ENCODE data around the gene CNPPD1. TPM values are rescaled to one million over a fixed set of nuclear protein-coding genes. Genes with fewer than 3 reads are reported as not detected.

The CNPPD1 gene
- 31.2 TPM for total RNA-seq

GRCh38 chr2:219176818-219177551 lies at the start of gene CNPPD1:
TSS of gene CNPPD1 (minus strand) at chr2:219176925. CDS start at chr2:219176828, 97 bp downstream.
- DNase-seq (ENCODE audit: low spot score) (peak; percentile 92), ATAC-seq (peak; percentile 87)

DNA sequence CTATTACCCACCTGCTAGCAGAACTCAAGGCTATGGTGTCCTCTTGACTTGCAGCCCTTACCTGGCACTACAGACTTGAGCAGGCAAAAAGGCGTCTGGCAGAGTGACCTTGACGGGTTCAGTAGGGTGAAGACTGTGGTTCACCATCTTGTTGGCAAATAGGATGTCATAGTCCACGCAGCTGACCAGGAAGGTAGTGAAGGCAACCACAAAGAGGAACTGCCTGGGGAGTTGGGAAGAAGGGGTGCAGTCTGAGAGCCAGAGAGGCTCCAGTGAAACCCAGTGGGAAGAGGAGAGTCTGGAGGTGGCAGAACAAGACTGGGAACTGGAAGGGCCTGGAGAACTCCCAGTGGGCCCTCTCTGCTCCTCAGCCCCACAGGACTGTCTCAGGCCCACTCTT lies 48.6 kb upstream of the CNPPD1 start:
- ATAC-seq: no peak
- no peak for DNase-seq (ENCODE audit: low spot score)

DNA sequence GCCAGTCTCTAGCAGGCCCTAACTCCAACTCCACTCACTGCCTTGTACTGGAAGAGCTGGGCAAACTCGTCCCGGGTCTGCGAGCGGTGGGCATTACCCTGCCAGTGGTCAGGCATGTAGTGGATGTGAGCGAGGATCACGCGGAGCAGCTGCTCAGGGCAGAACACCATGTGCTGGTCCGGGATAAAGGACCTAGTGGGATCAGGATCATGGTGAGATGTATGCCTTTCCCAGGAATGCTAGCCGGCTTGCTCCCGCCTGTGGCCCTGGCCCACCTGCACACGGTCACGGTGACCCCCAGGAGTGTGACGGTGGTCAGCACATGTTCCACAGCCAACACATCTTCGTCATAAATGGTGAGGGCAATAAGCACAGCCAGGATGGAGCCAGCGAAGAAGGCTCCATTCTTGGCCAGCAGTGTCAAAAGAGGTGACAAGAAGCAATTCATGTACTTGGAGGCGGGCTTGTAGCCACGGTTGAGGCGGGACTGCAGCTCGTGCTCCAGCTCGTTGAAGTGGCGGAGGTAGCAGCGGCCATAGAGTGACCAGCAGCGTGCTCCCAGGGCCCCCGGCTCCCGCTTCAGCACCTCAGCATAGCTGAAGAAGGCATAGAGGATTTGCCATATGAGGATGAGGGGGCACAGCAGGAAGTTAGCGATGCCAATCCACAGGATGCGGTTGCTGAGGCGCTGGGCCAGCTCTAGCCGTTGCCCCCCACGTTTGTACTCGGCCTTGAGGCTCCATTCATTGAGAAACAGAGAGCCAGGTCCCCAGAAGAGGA lies 47.3 kb upstream of the CNPPD1 start:
- DNase-seq (ENCODE audit: low spot score): no peak
- ATAC-seq: no peak

DNA sequence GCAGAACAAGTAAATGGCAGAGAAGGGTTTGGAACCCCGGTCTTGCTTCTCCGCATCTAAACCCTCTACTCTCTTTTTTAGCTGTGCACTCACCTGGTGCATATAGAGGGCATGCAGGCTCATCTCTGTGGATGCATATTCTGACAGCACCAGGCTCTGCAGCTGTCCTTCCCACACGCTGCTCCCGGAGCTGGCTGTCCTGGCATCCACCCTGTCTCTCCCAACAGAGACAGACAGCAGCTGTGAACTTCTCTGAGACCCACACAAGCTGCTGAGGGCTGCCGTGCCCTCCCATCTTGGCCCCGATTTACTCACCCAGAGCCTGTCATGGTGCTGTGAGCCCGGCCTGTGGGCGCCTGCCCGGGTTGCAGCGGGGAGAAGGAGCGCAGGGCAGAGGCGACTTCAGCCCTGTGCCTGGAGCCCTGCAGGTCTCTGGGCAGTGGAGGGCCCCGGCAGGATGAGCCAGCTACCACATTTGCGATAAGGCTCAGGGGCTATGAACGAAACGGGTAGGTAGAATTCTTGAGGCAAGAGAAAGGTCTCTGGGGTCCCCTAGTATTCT lies 45.3 kb upstream of the CNPPD1 start:
- ATAC-seq (no peak), DNase-seq (ENCODE audit: low spot score) (no peak)

DNA sequence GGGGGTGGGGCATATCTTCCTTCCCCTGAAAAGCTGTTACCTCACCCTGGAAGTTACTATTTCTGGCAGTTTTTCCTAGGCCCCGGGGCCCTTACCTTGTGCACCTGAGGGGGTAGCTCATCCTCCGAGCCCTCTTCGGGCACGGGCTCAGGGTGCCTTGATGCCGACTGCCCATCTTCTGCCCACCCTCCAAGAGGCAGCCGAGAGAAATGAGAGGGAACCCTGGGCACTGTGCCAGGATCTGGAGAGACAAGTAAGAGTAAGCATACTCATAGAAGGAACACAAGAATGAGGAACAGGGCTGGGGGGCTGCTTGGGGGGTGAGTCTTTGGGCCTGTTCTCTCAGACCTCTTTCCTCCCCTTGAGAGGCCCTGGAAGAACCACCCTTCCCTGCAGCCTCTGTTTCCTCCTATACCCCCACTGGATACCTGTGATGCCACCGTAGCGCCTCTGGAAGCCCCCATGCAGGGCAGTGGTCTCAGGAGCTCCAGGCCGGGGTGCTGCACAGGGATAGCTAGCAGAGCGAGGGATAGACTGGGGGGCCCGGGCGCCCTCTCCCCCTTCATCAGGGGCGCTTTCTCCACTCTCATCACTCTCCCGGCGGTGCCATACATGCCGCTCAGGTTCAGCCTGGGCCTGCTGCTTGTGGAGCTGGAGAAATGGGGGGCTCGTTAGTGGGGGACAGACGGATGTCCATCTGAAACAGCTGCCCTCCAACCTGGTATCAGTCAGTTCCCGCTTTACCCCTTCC lies 44.1 kb upstream of the CNPPD1 start:
- DNase-seq (ENCODE audit: low spot score) (no peak), ATAC-seq (no peak)

DNA sequence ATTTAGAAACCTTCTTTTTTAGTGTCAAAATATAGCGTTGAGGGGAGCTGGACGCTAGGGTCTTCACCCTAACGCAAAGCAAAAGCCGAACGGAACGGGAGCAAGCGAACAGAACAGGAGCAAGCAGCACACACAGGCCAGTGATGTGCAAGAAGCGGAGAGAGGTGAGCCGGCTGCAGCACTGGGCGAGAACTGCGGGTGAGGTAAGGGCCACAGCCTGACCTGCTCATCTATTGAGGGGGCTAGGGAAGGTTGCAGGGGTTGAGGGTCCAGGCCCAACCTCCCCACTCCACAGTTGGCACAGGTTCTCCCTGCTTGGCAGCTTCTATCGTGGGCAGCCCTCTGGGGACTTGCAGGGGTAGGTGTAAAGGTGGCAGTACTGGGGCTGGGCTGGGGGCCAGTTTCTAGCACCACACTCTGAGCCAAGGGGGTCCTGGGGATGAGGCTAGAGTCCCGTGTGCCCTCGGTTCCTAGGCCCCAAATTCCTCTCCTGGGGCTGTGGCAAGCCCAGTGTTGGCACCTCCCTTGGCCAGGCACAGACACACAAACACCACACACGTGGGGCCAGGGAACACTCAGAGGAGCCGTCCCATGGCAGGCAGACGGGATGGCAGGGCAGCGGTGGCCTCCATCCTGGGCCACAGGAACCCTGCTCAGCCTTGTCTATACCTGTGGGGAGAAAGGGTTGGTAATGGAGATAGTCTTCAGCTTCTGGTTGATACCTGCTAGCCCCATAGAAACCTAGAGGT lies 43.2 kb upstream of the CNPPD1 start:
- ATAC-seq (no peak), DNase-seq (ENCODE audit: low spot score) (no peak)

DNA sequence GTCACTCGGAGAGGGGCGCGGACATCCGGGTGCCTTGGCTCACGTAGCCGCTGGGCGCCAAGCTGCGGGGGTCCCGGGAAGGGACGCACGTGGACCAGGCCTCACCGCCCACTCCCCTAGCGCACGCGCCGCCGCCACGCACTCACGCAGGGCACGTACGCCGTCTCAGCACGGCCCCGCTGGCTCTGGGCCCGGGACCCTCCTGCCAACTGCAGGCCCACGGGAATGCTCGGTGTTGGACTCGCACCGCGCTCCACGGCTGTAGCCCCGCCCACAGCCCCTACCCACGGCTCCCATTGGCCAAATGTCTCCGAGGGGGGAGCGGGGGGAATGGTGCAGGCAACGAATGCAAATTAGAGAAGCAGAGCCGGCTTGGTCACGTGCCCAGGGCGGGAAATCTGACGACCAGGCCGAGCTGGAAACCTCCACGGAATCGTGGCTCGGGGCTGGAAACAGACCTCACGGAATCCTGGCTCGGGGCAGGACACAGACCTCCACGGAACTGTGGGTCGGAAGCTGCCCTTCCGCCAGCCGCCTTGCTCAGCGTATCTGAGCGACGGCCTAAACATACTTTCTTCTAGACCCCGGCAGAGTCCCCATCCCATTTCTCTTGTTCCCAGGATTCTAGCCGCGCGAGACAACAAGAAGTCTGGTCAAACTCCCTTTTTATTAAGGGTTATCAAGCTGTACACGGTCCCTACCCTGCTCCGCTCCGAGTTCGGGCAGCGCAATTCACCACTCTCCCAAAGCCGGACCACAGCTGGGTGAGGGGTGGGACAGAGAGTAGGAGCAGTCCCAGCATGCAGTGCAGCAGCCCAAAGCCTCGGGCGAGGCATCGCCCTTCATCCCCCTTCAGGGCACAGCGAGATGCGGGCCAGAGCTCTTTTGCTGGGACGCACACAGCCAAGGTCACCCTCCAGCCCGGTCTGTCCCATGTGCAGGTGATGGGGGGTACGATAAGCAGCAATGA lies 42.3 kb upstream of the CNPPD1 start, which contains the start of gene ABCB6:
Gene ABCB6, minus strand, starts transcription at position 227 of the 970 bp plus-strand sequence. CDS start 285 bp downstream, outside the sequence.
- ATAC-seq (peak; percentile 89), DNase-seq (ENCODE audit: low spot score) (peak; percentile 98)

DNA sequence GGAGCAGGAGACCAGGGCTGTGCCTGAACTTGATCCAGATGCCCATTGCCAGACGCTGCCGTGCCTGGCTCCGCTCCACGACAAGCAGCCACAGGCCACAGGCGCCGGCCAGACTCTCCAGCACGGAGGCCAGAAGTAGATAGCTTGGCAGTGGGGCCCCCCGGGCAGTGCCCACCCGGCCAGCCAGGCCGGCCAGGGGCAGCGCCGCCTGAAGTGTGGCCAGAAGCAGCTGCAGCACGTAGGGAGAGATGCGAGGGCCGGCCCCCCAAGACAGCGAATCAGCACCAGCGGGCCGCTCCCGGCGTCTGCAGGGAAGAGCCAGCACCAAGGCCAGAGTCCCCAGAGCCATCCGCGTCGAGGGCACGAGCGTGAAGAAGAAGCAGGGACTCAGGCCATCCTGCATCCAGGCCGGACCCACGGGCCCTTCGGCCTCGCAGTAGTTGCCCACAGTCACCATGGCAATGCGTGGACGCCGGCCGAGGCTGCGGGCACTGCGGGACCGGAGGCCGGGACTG lies 41.5 kb upstream of the CNPPD1 start:
- DNase-seq (ENCODE audit: low spot score) (peak; percentile 86), ATAC-seq (peak; percentile 74)

DNA sequence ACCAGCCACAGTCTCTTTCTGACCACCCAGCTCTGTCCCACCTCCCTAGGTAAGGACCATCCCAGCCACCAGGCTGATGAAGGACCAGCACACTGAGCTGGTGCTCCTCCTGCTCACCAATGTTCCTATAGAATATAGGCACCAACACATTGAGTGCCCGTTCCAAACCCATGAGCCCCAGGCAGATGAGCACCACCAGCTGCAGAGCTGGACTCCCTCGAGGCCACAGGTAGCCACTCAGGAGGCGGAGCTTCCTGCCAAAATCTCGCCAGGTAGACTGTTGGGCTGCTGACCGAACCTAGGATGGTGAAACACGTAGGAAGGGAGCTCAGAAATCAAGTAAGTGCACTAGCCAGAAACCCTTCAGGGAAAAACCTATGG lies 39.8 kb upstream of the CNPPD1 start:
- ATAC-seq (no peak), DNase-seq (ENCODE audit: low spot score) (no peak)

GRCh38 chr2:219215871-219216534 lies 39.3 kb upstream of the CNPPD1 start:
- DNase-seq (ENCODE audit: low spot score): no peak

GRCh38 chr2:219214786-219215185 lies 38.1 kb upstream of the CNPPD1 start:
- ATAC-seq: no peak
- no peak for DNase-seq (ENCODE audit: low spot score)

More at GRCh38 chr2:219215871-219216534, 39.3 kb upstream of the CNPPD1 start:
- ATAC-seq: no peak

DNA sequence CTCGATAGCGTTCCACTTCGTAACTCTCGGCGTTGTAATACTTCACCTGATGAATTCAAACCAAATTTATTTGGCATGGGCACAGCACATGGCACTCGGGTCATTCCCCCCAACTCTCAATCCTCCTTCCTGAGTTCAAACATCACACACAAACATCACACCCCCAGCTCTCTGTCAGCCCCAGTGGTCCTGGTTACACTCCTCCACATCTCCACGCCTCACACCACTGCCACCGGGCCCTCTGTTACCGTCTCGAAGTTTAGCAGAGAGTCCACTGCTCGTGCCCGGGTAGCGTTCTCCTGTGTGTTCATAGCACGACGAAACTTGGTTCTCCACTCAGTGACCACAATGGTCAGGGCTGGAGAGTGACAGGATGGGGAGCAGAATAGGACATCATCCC lies 37.4 kb upstream of the CNPPD1 start:
- no peak for DNase-seq (ENCODE audit: low spot score)
- no peak for ATAC-seq

DNA sequence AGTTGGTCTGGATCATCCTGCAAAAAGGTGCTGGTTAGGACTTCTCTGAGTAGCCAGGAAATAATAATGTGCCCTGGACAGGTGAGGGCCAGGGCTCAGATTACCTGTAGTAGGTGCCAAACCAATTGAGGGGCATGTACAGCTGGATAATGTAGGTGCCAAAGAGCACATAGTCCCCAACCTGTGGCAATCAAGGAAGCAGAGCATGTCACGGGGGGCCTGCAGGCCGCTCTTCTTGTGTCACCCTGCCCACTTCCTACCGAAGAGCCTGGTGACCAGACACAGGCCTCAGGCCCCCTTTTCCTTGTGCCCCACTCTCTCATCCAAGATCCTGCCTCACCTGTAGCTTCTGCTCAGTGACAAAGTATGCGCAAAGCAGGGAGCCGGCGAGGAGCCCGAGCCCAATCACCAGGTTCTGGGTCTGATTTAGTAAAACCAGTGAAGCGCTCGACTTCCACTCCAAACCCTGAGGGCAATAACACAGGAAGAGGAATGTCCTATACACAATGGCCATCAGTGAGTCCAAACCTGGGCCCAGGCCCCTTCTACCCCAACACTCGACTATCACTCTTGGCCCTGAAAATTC lies 36.9 kb upstream of the CNPPD1 start:
- DNase-seq (ENCODE audit: low spot score) (no peak), ATAC-seq (no peak)

DNA sequence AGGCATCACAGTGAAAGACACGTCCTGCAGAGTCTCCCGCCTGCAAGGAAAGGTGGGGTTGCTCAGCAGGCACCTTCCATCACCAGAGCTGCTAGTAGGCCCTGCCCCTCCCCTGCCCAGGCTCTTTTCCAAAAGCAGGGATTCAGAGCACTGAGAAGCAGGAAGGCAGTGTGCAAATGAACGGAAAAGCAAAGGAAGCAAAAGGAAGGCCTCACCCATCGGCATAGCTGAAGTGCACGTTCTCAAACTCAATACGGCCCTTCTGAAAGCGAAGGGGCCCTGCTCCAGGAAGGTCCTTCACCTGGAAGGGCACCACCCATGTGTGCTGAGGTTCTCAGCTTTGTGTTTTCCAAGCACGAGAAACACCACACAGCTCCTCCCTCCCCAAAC lies 36.3 kb upstream of the CNPPD1 start:
- no peak for DNase-seq (ENCODE audit: low spot score)
- no peak for ATAC-seq

- ATAC-seq (no peak), DNase-seq (ENCODE audit: low spot score) (no peak)
Measured at GRCh38 chr2:219210886-219211362, 34.2 kb upstream of the CNPPD1 start.

DNA sequence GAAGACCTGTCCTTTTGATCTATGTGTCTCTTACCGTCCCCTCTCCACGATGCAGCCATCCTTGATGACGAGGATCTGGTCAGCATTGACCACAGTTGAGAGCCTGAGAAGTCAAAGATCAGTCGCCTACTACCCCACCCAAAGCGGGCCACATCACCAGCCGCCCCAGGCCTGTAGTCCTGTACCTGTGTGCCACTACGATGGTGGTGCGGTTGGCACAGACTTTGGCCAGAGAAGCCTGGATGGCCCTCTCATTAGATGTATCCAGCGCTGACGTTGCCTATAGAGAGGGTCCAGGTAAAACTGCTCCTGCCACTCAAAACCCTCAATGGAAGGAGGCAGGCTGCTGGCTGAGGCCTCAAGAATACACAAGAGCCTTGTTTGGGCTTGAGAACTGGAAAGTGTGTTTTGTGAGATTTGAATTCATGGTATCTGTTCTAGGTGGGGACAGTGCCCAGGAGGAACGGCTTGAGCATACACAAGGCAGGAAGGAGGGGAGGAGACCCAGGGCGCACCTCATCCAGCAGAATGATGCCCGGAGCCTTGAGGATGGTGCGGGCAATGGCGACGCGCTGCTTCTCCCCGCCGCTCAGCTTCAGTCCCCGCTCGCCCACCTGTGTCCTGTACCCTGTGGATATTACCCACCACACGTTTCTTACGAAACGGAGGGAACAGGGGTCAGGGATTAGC lies 33.6 kb upstream of the CNPPD1 start:
- DNase-seq (ENCODE audit: low spot score): no peak
- ATAC-seq: no peak

Data from left lobe of liver (tissue), 2 donors.